ENCODE data around the gene RCE1.
A peak's percentile ranks its signal among the peaks of the same experiment; 100 is the strongest.

Gene RCE1

GRCh38 chr11:66849501-66850234 lies 6.4 kb downstream of the RCE1 start:
- H3K9ac ChIP-seq (ENCODE audit: low read depth, low read length), result no peak overlapping the region
- peaks cover 15% of the 10 kb centered on the region for H3K36me3 ChIP-seq (ENCODE audit: insufficient read depth, low read length)
- no peaks in the 10 kb centered on the region for H3K4me1 ChIP-seq (ENCODE audit: insufficient read depth, low read length)
- H3K9me3 ChIP-seq (ENCODE audit: control insufficient read depth, insufficient read depth, low read length), result no peaks in the 10 kb centered on the region

- Histone ChIP-seq H3K9ac (ENCODE audit: low read depth, low read length) (no peak overlapping the region), H3K4me1 (ENCODE audit: insufficient read depth, low read length) (no peaks in the 10 kb centered on the region), H3K36me3 (ENCODE audit: insufficient read depth, low read length) (peaks cover 10% of the 10 kb centered on the region; the same call in 1 of the 2 replicates), H3K9me3 (ENCODE audit: control insufficient read depth, insufficient read depth, low read length) (no peaks in the 10 kb centered on the region)
These were observed 7.0 kb downstream of the RCE1 start for GRCh38 chr11:66850235-66850587.

GRCh38 chr11:66850588-66851238 lies 7.5 kb downstream of the RCE1 start:
- peaks cover 8% of the 10 kb centered on the region; the same call in 1 of the 2 replicates for H3K36me3 ChIP-seq (ENCODE audit: insufficient read depth, low read length)
- no peaks in the 10 kb centered on the region for H3K9me3 ChIP-seq (ENCODE audit: control insufficient read depth, insufficient read depth, low read length)
- H3K4me1 ChIP-seq (ENCODE audit: insufficient read depth, low read length), result no peaks in the 10 kb centered on the region; the same call in 1 of the 2 replicates
- no peak overlapping the region for H3K9ac ChIP-seq (ENCODE audit: low read depth, low read length)

- Histone ChIP-seq H3K36me3 (ENCODE audit: insufficient read depth, low read length) (peaks cover 3% of the 10 kb centered on the region; the same call in 1 of the 2 replicates), H3K9me3 (ENCODE audit: control insufficient read depth, insufficient read depth, low read length) (no peaks in the 10 kb centered on the region), H3K9ac (ENCODE audit: low read depth, low read length) (no peak overlapping the region), H3K4me1 (ENCODE audit: insufficient read depth, low read length) (no peaks in the 10 kb centered on the region; the same call in 1 of the 2 replicates)
These were observed 8.0 kb downstream of the RCE1 start for GRCh38 chr11:66851239-66851596.

- Histone ChIP-seq H3K9ac (ENCODE audit: low read depth, low read length) (no peak overlapping the region), H3K4me1 (ENCODE audit: insufficient read depth, low read length) (no peaks in the 10 kb centered on the region; the same call in 1 of the 2 replicates), H3K36me3 (ENCODE audit: insufficient read depth, low read length) (no peaks in the 10 kb centered on the region; the same call in 1 of the 2 replicates)
These were observed 8.6 kb downstream of the RCE1 start for GRCh38 chr11:66851698-66852465.

GRCh38 chr11:66852466-66853241 lies 9.4 kb downstream of the RCE1 start:
- Histone ChIP-seq H3K9me3 (ENCODE audit: control insufficient read depth, insufficient read depth, low read length) (no peaks in the 10 kb centered on the region), H3K36me3 (ENCODE audit: insufficient read depth, low read length) (no peaks in the 10 kb centered on the region; the same call in 1 of the 2 replicates), H3K9ac (ENCODE audit: low read depth, low read length) (no peak overlapping the region), H3K4me1 (ENCODE audit: insufficient read depth, low read length) (no peaks in the 10 kb centered on the region; the same call in 1 of the 2 replicates)

More at GRCh38 chr11:66851698-66852465, 8.6 kb downstream of the RCE1 start:
- H3K9me3 ChIP-seq (ENCODE audit: control insufficient read depth, insufficient read depth, low read length), result no peaks in the 10 kb centered on the region

GRCh38 chr11:66853242-66854229 lies 10.3 kb downstream of the RCE1 start:
- H3K36me3 ChIP-seq (ENCODE audit: insufficient read depth, low read length), result no peaks in the 10 kb centered on the region
- H3K9me3 ChIP-seq (ENCODE audit: control insufficient read depth, insufficient read depth, low read length), result no peaks in the 10 kb centered on the region
- H3K4me1 ChIP-seq (ENCODE audit: insufficient read depth, low read length), result no peaks in the 10 kb centered on the region; the same call in 1 of the 2 replicates
- no peak overlapping the region for H3K9ac ChIP-seq (ENCODE audit: low read depth, low read length)

- Histone ChIP-seq H3K9ac (ENCODE audit: low read depth, low read length) (no peak overlapping the region), H3K9me3 (ENCODE audit: control insufficient read depth, insufficient read depth, low read length) (no peaks in the 10 kb centered on the region), H3K4me1 (ENCODE audit: insufficient read depth, low read length) (no peaks in the 10 kb centered on the region; the same call in 1 of the 2 replicates), H3K36me3 (ENCODE audit: insufficient read depth, low read length) (no peaks in the 10 kb centered on the region)
These were observed 11.0 kb downstream of the RCE1 start for GRCh38 chr11:66854231-66854661.

- H3K4me1 ChIP-seq (ENCODE audit: insufficient read depth, low read length), result no peaks in the 10 kb centered on the region; the same call in 1 of the 2 replicates
- H3K9me3 ChIP-seq (ENCODE audit: control insufficient read depth, insufficient read depth, low read length), result no peaks in the 10 kb centered on the region
- no peak overlapping the region for H3K9ac ChIP-seq (ENCODE audit: low read depth, low read length)
- H3K36me3 ChIP-seq (ENCODE audit: insufficient read depth, low read length), result no peaks in the 10 kb centered on the region
These were observed 11.5 kb downstream of the RCE1 start for GRCh38 chr11:66854729-66855211.

- Histone ChIP-seq H3K36me3 (ENCODE audit: insufficient read depth, low read length) (no peaks in the 10 kb centered on the region), H3K9ac (ENCODE audit: low read depth, low read length) (peak overlapping the region; percentile 86), H3K4me1 (ENCODE audit: insufficient read depth, low read length) (no peaks in the 10 kb centered on the region; the same call in 1 of the 2 replicates), H3K9me3 (ENCODE audit: control insufficient read depth, insufficient read depth, low read length) (no peaks in the 10 kb centered on the region)
These were observed 12.6 kb downstream of the RCE1 start for GRCh38 chr11:66855574-66856495.

GRCh38 chr11:66856496-66857233 lies 13.4 kb downstream of the RCE1 start, which contains the start of gene LRFN4:
TSS of gene LRFN4 (plus strand) at chr11:66857064. CDS start at chr11:66857745, 681 bp downstream.
- Histone ChIP-seq H3K36me3 (ENCODE audit: insufficient read depth, low read length) (no peaks in the 10 kb centered on the region), H3K4me1 (ENCODE audit: insufficient read depth, low read length) (no peaks in the 10 kb centered on the region; the same call in 1 of the 2 replicates), H3K9me3 (ENCODE audit: control insufficient read depth, insufficient read depth, low read length) (no peaks in the 10 kb centered on the region), H3K9ac (ENCODE audit: low read depth, low read length) (peak within 1 kb of the TSS; percentile 86)
